GM12878 (cell line): ENCODE data around the gene TMCO6.

ENCODE experiments used
- ASH2L ChIP-seq: fragments of 300-600, 200-600 bp; sonication (generic); IDR thresholded peaks from 2 replicates; pipeline ENCODE4 v1.6.1; 2017; ENCODE audit warnings: low read depth, mild to moderate bottlenecking, borderline replicate concordance
- PAX8 ChIP-seq: fragments of 450-650 bp; IDR thresholded peaks from 2 replicates; pipeline ENCODE4 v1.6.1; 2017; ENCODE audit warnings: mild to moderate bottlenecking, moderate library complexity
- POU2F2 ChIP-seq: IDR thresholded peaks from 3 replicates; pipeline ENCODE4 v1.6.1; 2011; ENCODE audit warnings: low read depth, mild to moderate bottlenecking, low read length, borderline replicate concordance
- SIN3A ChIP-seq: IDR thresholded peaks from 2 replicates; pipeline ENCODE4 v1.6.1; 2012; ENCODE audit warnings: low read depth, low read length, improper control_type of control experiment
- SMAD1 ChIP-seq: fragments of 450-650 bp; IDR thresholded peaks from 2 replicates; pipeline ENCODE4 v1.6.1; 2018; ENCODE audit warnings: mild to moderate bottlenecking, low read depth; ENCODE audit not compliant: partially characterized antibody
- TCF7 ChIP-seq: IDR thresholded peaks from 2 replicates; pipeline ENCODE4 v1.6.1; 2014; ENCODE audit warnings: antibody characterized with exemption, borderline replicate concordance
- TF ChIP-seq, protein P1 (sequence below), 3 experiments: IDR thresholded peaks in 2 of 3; conservative IDR thresholded peaks in 1 of 3; 2 replicates each; pipeline ENCODE4 v1.5.1; 2011; ENCODE audit warnings: low read depth in 3 of 3, low read length in 3 of 3, mild to moderate bottlenecking in 3 of 3, control low read depth in 2 of 3, moderate library complexity in 2 of 3, inconsistent platforms in 1 of 3, mixed read lengths in 1 of 3; ENCODE audit not compliant: control insufficient read depth in 2 of 3, insufficient read depth in 1 of 3; ENCODE audit errors: extremely low read depth in 1 of 3
- TF ChIP-seq, protein P2 (sequence below): IDR thresholded peaks from 2 replicates; pipeline ENCODE4 v1.6.1; 2012; ENCODE audit warnings: low read depth, low read length, improper control_type of control experiment

DNA sequence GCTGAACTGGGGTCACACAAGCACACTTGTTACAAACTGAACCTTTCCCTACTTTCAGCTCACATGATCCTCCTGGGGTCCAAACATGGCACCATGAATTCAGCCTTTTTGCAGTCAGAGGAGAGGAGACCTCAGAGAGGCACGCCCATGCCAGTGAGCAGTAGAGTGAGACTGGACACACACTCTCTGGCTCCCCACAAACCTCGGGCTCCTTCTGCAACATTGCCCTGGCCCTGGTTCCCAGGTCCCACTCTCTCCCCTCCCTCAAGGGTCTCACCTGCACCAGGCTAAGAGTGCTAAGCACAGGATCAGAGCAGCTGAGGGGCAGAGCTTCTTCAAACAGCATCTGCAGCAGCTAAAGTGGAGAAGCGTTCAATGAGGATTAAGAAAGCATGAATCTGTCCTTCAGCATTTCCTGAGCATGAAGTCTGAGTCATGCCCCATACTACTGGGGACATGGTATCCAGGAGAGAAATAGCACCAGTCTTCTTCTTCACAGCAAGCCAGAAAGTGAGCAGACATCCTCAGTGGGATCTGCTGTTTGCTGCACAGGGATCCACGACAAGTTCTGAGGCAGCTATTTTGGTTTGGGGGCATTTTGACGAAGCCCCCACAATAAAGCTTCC is 47.4 kb upstream of the TMCO6 start:
- TF ChIP-seq, protein P1, sequence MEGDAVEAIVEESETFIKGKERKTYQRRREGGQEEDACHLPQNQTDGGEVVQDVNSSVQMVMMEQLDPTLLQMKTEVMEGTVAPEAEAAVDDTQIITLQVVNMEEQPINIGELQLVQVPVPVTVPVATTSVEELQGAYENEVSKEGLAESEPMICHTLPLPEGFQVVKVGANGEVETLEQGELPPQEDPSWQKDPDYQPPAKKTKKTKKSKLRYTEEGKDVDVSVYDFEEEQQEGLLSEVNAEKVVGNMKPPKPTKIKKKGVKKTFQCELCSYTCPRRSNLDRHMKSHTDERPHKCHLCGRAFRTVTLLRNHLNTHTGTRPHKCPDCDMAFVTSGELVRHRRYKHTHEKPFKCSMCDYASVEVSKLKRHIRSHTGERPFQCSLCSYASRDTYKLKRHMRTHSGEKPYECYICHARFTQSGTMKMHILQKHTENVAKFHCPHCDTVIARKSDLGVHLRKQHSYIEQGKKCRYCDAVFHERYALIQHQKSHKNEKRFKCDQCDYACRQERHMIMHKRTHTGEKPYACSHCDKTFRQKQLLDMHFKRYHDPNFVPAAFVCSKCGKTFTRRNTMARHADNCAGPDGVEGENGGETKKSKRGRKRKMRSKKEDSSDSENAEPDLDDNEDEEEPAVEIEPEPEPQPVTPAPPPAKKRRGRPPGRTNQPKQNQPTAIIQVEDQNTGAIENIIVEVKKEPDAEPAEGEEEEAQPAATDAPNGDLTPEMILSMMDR (IDR thresholded peaks at IDR 0.05 in 2 of 3, conservative IDR thresholded peaks at IDR 0.05 in 1 of 3; ENCODE audit: control insufficient read depth in 2 of 3, extremely low read depth in 1 of 3, insufficient read depth in 1 of 3, low read depth in 3 of 3, low read length in 3 of 3): no peak
- TF ChIP-seq SMAD1 (no peak), TCF7 (no peak), SIN3A (no peak), POU2F2 (no peak), PAX8 (no peak), ASH2L (no peak)
- TF ChIP-seq, protein P2, sequence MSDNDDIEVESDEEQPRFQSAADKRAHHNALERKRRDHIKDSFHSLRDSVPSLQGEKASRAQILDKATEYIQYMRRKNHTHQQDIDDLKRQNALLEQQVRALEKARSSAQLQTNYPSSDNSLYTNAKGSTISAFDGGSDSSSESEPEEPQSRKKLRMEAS: no peak
